ENCODE results near the gene MYRF. TPM values are rescaled to one million over a fixed set of nuclear protein-coding genes. Genes with fewer than 3 reads are reported as not detected.

Gene MYRF
- total RNA-seq, 1 experiment from 2014 or later: 91.4 TPM

DNA sequence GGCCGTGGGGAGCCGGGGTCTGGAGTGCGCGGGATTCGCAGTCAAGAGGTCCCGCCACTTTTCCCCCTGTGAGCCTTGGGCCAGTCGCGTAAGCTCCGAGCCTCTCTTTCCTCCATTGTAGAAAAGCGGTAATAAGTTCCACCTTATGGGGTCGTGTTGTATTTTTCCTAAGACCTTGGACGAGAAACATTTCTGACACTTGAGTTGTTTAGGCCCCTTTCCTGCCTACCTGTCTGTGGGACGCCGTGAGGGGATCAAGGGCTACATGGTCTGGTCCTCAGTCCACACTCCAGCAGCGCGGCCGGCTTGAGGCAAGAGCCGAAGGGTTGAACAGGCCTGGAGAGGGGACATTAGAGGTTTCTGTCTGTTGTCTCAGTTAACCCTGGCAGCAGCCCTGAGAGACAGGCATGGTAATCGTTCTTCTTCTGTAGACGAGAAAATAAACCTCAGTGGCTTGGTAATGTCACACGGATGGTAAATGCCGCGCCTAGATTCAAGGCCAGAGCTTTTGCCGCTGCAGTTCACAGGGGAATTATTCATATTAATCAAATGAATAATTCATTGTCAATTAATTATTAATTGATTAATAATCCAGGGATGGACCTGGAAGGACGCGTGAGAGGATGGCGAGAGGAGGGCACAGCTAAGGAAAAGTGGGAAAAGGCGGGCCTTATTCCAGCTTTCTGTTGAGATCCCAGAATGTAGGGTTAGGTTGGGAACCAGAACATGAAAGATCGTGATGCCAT, 40.8 kb downstream of the MYRF start:
- Mint-ChIP-seq H3K9me3 (ENCODE audit: low read depth, unreplicated experiment) (no peaks in the 10 kb centered on the region), H3K27ac (ENCODE audit: unreplicated experiment) (peak overlapping the region; percentile 99), H3K27me3 (ENCODE audit: unreplicated experiment) (no peaks in the 10 kb centered on the region), H3K4me3 (ENCODE audit: low read depth, unreplicated experiment) (peak overlapping the region; percentile 93), H3K4me1 (ENCODE audit: low read depth, unreplicated experiment) (peaks cover 36% of the 10 kb centered on the region), H3K36me3 (ENCODE audit: insufficient read depth, unreplicated experiment) (peaks cover 70% of the 10 kb centered on the region)
- no peak for DNase-seq
- intact Hi-C loops (cut with micrococcal nuclease; ENCODE audit: unreplicated experiment): loop anchor here (10.0 kb wide), 2 partner anchors 102 to 152 kb away; partner anchors contain the start of gene FADS3
- TF ChIP-seq, protein P1, sequence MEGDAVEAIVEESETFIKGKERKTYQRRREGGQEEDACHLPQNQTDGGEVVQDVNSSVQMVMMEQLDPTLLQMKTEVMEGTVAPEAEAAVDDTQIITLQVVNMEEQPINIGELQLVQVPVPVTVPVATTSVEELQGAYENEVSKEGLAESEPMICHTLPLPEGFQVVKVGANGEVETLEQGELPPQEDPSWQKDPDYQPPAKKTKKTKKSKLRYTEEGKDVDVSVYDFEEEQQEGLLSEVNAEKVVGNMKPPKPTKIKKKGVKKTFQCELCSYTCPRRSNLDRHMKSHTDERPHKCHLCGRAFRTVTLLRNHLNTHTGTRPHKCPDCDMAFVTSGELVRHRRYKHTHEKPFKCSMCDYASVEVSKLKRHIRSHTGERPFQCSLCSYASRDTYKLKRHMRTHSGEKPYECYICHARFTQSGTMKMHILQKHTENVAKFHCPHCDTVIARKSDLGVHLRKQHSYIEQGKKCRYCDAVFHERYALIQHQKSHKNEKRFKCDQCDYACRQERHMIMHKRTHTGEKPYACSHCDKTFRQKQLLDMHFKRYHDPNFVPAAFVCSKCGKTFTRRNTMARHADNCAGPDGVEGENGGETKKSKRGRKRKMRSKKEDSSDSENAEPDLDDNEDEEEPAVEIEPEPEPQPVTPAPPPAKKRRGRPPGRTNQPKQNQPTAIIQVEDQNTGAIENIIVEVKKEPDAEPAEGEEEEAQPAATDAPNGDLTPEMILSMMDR (IDR thresholded peaks at IDR 0.05; ENCODE audit: unreplicated experiment): no peak
- BruUV-seq (replicated peaks): TSS peak; percentile 71
- CTCF ChIA-PET: interaction anchor here (1.0 to 1.6 kb wide), 4 partner anchors 22 to 40 kb away, joined by 3 to 15 read pairs (median 4); partner anchors contain the start of gene FADS1

DNA sequence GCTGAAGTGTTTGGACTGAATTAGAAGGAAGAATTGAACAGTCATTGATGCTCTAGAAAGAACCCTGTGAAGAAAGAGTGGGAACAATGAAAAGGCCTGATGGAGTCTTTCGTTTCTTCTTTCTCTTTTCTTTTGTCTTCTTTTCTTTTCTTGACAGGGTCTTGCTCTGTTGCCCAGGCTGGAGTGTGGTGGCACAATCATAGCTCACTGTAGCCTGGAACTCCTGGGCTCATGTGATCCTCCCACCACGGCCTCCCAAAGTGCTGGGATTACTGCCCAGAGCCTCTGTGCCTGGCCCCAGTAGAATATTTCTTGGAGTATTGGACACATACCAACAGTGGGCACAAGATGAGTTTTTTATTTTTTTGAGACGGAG, 41.4 kb downstream of the MYRF start:
- CTCF ChIA-PET: interaction anchor here (1.5 kb wide), 1 partner anchor 21 kb away, joined by 3 read pairs; no protein-coding TSS in a partner anchor
- Mint-ChIP-seq H3K27me3 (ENCODE audit: unreplicated experiment) (no peaks in the 10 kb centered on the region), H3K36me3 (ENCODE audit: insufficient read depth, unreplicated experiment) (peaks cover 72% of the 10 kb centered on the region), H3K27ac (ENCODE audit: unreplicated experiment) (peak overlapping the region; percentile 99), H3K9me3 (ENCODE audit: low read depth, unreplicated experiment) (no peaks in the 10 kb centered on the region), H3K4me3 (ENCODE audit: low read depth, unreplicated experiment) (peak overlapping the region; percentile 93), H3K4me1 (ENCODE audit: low read depth, unreplicated experiment) (peaks cover 36% of the 10 kb centered on the region)
- no peak for DNase-seq
- TF ChIP-seq, protein P1 (IDR thresholded peaks at IDR 0.05; ENCODE audit: unreplicated experiment): no peak
- intact Hi-C loops (cut with micrococcal nuclease; ENCODE audit: unreplicated experiment): loop anchor here (10.0 kb wide), 2 partner anchors 101 to 151 kb away; partner anchors contain the start of gene FADS3
- BruUV-seq (replicated peaks): no TSS peak

DNA sequence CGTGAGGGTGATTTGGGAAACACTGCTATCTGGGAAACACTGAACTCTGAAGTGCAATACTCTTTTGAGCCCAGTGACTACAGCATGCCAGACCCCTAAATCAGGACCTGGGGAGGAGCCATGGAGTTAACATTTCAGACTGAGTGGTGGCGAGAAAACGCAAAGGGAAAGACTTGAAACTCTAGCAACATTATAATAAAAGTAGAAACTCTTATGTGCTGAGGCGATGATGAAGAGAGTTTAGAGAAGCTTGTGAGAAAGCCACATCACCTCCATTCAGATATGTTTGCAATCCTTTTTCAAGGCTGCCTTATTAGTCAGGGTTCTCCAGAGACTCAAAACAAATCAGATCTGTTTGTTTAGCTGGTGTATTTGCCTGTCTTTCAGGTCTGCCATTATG, 42.1 kb downstream of the MYRF start:
- BruUV-seq (replicated peaks): no TSS peak
- intact Hi-C loops (cut with micrococcal nuclease; ENCODE audit: unreplicated experiment): loop anchor here (10.0 kb wide), 2 partner anchors 100 to 150 kb away; partner anchors contain the start of gene FADS3
- DNase-seq: no peak
- TF ChIP-seq, protein P1 (IDR thresholded peaks at IDR 0.05; ENCODE audit: unreplicated experiment): no peak
- Mint-ChIP-seq H3K9me3 (ENCODE audit: low read depth, unreplicated experiment) (no peaks in the 10 kb centered on the region), H3K27ac (ENCODE audit: unreplicated experiment) (no peak overlapping the region), H3K36me3 (ENCODE audit: insufficient read depth, unreplicated experiment) (peaks cover 76% of the 10 kb centered on the region), H3K4me3 (ENCODE audit: low read depth, unreplicated experiment) (no peak overlapping the region), H3K27me3 (ENCODE audit: unreplicated experiment) (no peaks in the 10 kb centered on the region), H3K4me1 (ENCODE audit: low read depth, unreplicated experiment) (peaks cover 34% of the 10 kb centered on the region)
- CTCF ChIA-PET: no interaction called here

DNA sequence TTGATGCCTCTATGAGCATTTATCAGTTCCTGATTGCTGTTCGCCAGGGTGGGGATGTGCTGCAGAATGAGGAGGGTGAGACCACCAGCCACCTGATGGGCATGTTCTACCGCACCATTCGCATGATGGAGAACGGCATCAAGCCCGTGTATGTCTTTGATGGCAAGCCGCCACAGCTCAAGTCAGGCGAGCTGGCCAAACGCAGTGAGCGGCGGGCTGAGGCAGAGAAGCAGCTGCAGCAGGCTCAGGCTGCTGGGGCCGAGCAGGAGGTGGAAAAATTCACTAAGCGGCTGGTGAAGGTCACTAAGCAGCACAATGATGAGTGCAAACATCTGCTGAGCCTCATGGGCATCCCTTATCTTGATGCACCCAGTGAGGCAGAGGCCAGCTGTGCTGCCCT, 43.0 kb downstream of the MYRF start:
- no peak overlapping the region for H3K4me3 Mint-ChIP-seq (ENCODE audit: low read depth, unreplicated experiment)
- no peak for DNase-seq
- CTCF ChIA-PET: no interaction called here
- intact Hi-C loops (cut with micrococcal nuclease; ENCODE audit: unreplicated experiment): loop anchor here (10.0 kb wide), 2 partner anchors 99 to 149 kb away; partner anchors contain the start of gene FADS3
- no peak overlapping the region for H3K27ac Mint-ChIP-seq (ENCODE audit: unreplicated experiment)
- H3K9me3 Mint-ChIP-seq (ENCODE audit: low read depth, unreplicated experiment): no peaks in the 10 kb centered on the region
- BruUV-seq (replicated peaks): no TSS peak
- H3K36me3 Mint-ChIP-seq (ENCODE audit: insufficient read depth, unreplicated experiment): peaks cover 78% of the 10 kb centered on the region
- H3K4me1 Mint-ChIP-seq (ENCODE audit: low read depth, unreplicated experiment): peaks cover 26% of the 10 kb centered on the region
- TF ChIP-seq, protein P1 (IDR thresholded peaks at IDR 0.05; ENCODE audit: unreplicated experiment): no peak
- no peaks in the 10 kb centered on the region for H3K27me3 Mint-ChIP-seq (ENCODE audit: unreplicated experiment)
